KMS-11 (cell line): ENCODE results near the gene MACROD2.

Source experiments
- H2AFZ ChIP-seq: fragments of 200-600 bp; sonication (generic); 2 replicates; pipeline ENCODE4 v1.6.1; 2016; ENCODE audit warnings: antibody characterized with exemption, mixed run types, low read depth
- H3K27ac ChIP-seq: fragments of 200-600 bp; sonication (generic); 2 replicates; pipeline ENCODE4 v1.6.1; 2016; ENCODE audit warnings: mild to moderate bottlenecking, mixed run types
- H3K27me3 ChIP-seq: fragments of 200-600 bp; sonication (generic); 2 replicates; pipeline ENCODE4 v1.6.1; 2017; ENCODE audit warnings: mild to moderate bottlenecking, low read depth, mixed run types, moderate library complexity; ENCODE audit not compliant: insufficient read depth
- H3K36me3 ChIP-seq: fragments of 200-600 bp; sonication (generic); 2 replicates; pipeline ENCODE4 v1.6.1; 2017; ENCODE audit warnings: mild to moderate bottlenecking, mixed run types; ENCODE audit not compliant: insufficient read depth
- H3K4me1 ChIP-seq: fragments of 200-600 bp; sonication (generic); 2 replicates; pipeline ENCODE4 v1.6.1; 2016; ENCODE audit warnings: mild to moderate bottlenecking, low read depth, mixed run types; ENCODE audit not compliant: poor library complexity, severe bottlenecking
- H3K4me2 ChIP-seq: fragments of 200-600 bp; sonication (generic); 2 replicates; pipeline ENCODE4 v1.7.0; 2016; ENCODE audit warnings: mild to moderate bottlenecking, mixed run types
- H3K4me3 ChIP-seq: fragments of 200-600 bp; sonication (generic); IDR thresholded peaks from 2 replicates; pipeline ENCODE4 v1.6.1; 2017; ENCODE audit warnings: low read depth, low read length, mixed read lengths; ENCODE audit not compliant: insufficient read depth
- H3K79me2 ChIP-seq: fragments of 200-600 bp; sonication (generic); 2 replicates; pipeline ENCODE4 v1.6.1; 2016; ENCODE audit warnings: low read depth, mixed run types; ENCODE audit not compliant: insufficient read depth
- H3K9ac ChIP-seq: fragments of 200-600 bp; sonication (generic); 2 replicates; pipeline ENCODE4 v1.6.1; 2016; ENCODE audit warnings: mild to moderate bottlenecking, mixed run types
- H4K20me1 ChIP-seq: fragments of 200-600 bp; sonication (generic); 2 replicates; pipeline ENCODE4 v1.6.1; 2016; ENCODE audit warnings: mild to moderate bottlenecking, mixed run types; ENCODE audit not compliant: insufficient read depth
- CTCF ChIP-seq: fragments of 200-600 bp; sonication (generic); conservative IDR thresholded peaks from 2 replicates; pipeline ENCODE4 v1.6.1; 2017; ENCODE audit warnings: low read depth, mild to moderate bottlenecking, antibody characterized with exemption, low read length, moderate library complexity, mixed read lengths

The MACROD2 gene

GRCh38 chr20:14691994-14692393, 696.7 kb downstream of the MACROD2 start:
- no peaks in the 10 kb centered on the region for H3K36me3 ChIP-seq
- no peaks in the 10 kb centered on the region for H3K79me2 ChIP-seq
- H3K9ac ChIP-seq = no peak overlapping the region
- no peaks in the 10 kb centered on the region for H3K4me1 ChIP-seq
- H4K20me1 ChIP-seq = no peaks in the 10 kb centered on the region
- no peak for TF ChIP-seq CTCF
- H2AFZ ChIP-seq = no peak overlapping the region
- H3K4me3 ChIP-seq = no peak overlapping the region
- H3K4me2 ChIP-seq = no peak overlapping the region
- no peaks in the 10 kb centered on the region for H3K27me3 ChIP-seq
- H3K27ac ChIP-seq = no peak overlapping the region

GRCh38 chr20:14696478-14696877, 701.2 kb downstream of the MACROD2 start:
- H3K27me3 ChIP-seq = no peaks in the 10 kb centered on the region
- no peak overlapping the region for H3K9ac ChIP-seq
- no peaks in the 10 kb centered on the region for H4K20me1 ChIP-seq
- TF ChIP-seq CTCF = no peak
- H3K27ac ChIP-seq = no peak overlapping the region
- no peaks in the 10 kb centered on the region for H3K79me2 ChIP-seq
- no peak overlapping the region for H2AFZ ChIP-seq
- H3K4me1 ChIP-seq = no peaks in the 10 kb centered on the region
- no peak overlapping the region for H3K4me2 ChIP-seq
- H3K36me3 ChIP-seq = no peaks in the 10 kb centered on the region
- H3K4me3 ChIP-seq = no peak overlapping the region

GRCh38 chr20:14696937-14697336, 701.6 kb downstream of the MACROD2 start:
- Histone ChIP-seq H2AFZ (no peak overlapping the region), H3K4me2 (no peak overlapping the region), H3K36me3 (no peaks in the 10 kb centered on the region), H3K4me1 (no peaks in the 10 kb centered on the region), H3K27me3 (no peaks in the 10 kb centered on the region), H3K79me2 (no peaks in the 10 kb centered on the region), H3K9ac (no peak overlapping the region), H3K4me3 (no peak overlapping the region), H4K20me1 (no peaks in the 10 kb centered on the region), H3K27ac (no peak overlapping the region)
- TF ChIP-seq CTCF = no peak

GRCh38 chr20:14698125-14698524, 702.8 kb downstream of the MACROD2 start:
- no peak for TF ChIP-seq CTCF

More at GRCh38 chr20:14698125-14698524, 702.8 kb downstream of the MACROD2 start:
- Histone ChIP-seq H3K27me3 (no peaks in the 10 kb centered on the region), H3K27ac (no peak overlapping the region), H3K4me3 (no peak overlapping the region), H3K4me2 (no peak overlapping the region), H3K4me1 (no peaks in the 10 kb centered on the region), H2AFZ (no peak overlapping the region), H3K9ac (no peak overlapping the region), H3K36me3 (no peaks in the 10 kb centered on the region), H4K20me1 (no peaks in the 10 kb centered on the region), H3K79me2 (no peaks in the 10 kb centered on the region)
